GM06990 (cell line): Measurements from ENCODE around the gene AP3B2.

Source experiments
- DNase-seq: peaks from one replicate; pipeline ENCODE4 v3.0.0-alpha.2; 2011; ENCODE audit not compliant: insufficient read length; ENCODE audit errors: extremely low read depth
- H3K27me3 ChIP-seq: replicated peaks from 2 replicates; pipeline ENCODE4 v1.6.0; 2011; ENCODE audit warnings: low read length; ENCODE audit not compliant: control insufficient read depth, insufficient read depth
- H3K36me3 ChIP-seq: 2 replicates; pipeline ENCODE4 v1.5.1; 2011; ENCODE audit warnings: low read length; ENCODE audit not compliant: control insufficient read depth, insufficient read depth
- H3K4me3 ChIP-seq: replicated peaks from 2 replicates; pipeline ENCODE4 v1.5.1; 2011; ENCODE audit warnings: low read depth, mild to moderate bottlenecking, control low read depth, low read length
- TF ChIP-seq, protein P1 (sequence below): IDR thresholded peaks from 2 replicates; pipeline ENCODE4 v1.5.1; 2011; ENCODE audit warnings: low read length, control low read depth, mild to moderate bottlenecking, inconsistent platforms; ENCODE audit not compliant: insufficient read depth, poor library complexity, severe bottlenecking

Gene AP3B2

DNA sequence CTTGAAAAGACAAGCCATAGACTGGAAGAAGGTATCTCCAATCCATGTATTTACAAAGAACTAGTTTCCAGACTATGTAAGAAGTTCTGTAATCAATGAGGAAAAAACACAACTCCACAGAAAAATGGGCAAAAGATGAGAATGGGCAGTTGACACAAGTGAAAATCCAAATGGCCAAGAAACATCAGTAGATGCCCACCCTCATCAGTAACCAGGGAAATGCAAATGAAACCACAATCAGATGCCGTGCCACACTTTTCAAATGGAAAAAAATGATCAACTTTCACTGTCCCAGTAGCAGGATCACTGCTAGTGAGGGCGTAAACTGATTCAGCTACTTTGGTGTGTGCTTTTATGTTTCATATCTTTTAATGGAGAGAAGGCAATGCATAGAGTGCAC, 58.0 kb downstream of the AP3B2 start:
- Histone ChIP-seq H3K4me3 (no peak overlapping the region), H3K27me3 (no peaks in the 10 kb centered on the region), H3K36me3 (no peaks in the 10 kb centered on the region)
- TF ChIP-seq, protein P1, sequence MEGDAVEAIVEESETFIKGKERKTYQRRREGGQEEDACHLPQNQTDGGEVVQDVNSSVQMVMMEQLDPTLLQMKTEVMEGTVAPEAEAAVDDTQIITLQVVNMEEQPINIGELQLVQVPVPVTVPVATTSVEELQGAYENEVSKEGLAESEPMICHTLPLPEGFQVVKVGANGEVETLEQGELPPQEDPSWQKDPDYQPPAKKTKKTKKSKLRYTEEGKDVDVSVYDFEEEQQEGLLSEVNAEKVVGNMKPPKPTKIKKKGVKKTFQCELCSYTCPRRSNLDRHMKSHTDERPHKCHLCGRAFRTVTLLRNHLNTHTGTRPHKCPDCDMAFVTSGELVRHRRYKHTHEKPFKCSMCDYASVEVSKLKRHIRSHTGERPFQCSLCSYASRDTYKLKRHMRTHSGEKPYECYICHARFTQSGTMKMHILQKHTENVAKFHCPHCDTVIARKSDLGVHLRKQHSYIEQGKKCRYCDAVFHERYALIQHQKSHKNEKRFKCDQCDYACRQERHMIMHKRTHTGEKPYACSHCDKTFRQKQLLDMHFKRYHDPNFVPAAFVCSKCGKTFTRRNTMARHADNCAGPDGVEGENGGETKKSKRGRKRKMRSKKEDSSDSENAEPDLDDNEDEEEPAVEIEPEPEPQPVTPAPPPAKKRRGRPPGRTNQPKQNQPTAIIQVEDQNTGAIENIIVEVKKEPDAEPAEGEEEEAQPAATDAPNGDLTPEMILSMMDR: no peak
- no peak for DNase-seq

DNA sequence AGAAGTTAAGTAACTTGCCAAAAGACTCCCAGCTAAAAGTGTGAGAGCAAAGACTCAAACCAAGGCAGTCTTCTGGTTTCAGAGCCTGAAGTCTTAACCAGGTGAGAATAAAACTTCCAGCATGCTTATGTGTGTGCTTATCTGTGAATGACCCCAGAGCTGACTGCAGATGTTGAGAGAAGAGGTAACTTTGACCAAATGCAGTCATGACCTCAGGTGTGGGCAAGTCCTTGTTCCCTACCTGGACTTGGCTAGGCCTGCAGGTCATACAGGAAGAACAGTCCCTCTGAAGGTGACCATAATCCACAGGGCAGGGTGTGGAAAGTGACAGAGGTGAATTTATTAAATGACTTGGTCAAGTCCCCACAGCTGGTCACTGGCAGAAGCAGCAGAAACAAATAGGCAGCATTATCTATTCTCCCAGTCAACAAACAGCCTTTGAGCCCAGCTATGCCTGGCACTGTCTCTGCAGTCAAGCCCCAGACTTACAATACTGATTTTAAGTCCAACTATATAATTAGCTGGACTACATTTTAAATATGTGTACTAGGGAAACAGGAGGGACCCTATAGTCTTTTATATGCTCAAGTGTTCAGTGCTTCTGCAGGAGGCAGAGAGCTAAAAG, 59.5 kb downstream of the AP3B2 start:
- TF ChIP-seq, protein P1: no peak
- no peak overlapping the region for H3K4me3 ChIP-seq
- H3K36me3 ChIP-seq: no peaks in the 10 kb centered on the region
- DNase-seq: no peak
- H3K27me3 ChIP-seq: no peaks in the 10 kb centered on the region

DNA sequence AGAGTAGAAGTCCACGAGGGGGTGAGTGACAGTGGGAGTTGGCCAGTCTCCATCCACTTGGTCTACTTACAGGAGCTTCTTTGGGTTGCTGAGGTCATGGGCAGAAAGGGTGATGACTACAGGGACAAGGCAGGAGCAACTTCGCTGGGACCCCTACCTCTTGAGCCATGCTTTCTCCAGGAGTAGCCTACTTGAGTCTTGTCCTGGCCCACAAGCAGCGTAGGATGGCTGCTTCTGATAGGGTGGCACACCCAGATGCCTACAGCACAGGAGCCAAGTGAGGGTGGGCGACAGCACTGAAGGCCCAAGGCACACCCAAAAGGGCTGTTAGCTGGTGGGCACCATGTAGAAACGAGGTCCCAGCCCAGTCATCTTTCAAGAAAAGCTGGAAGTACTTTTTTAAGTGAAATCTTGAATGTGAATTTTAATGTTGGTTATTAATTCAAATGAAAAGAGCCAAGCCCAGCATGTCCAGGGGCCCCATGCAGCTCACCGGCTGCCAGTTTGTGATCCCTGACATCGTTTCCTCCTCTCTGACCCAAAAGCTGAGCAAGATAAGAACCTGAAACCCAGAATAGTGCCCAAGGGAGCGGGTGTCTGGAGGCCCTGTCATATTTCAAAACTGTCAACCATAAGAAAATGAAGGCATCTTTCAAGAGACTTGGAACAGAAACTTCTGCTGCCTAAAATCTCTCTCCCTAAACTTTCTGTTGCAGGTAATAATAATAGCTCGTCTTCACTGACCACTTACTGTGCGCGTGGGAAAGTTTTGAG, 60.3 kb downstream of the AP3B2 start:
- Histone ChIP-seq H3K4me3 (peak overlapping the region; percentile 5; the same call in 1 of the 2 replicates), H3K36me3 (no peaks in the 10 kb centered on the region), H3K27me3 (no peaks in the 10 kb centered on the region)
- TF ChIP-seq, protein P1: no peak
- DNase-seq: peak; percentile 21

DNA sequence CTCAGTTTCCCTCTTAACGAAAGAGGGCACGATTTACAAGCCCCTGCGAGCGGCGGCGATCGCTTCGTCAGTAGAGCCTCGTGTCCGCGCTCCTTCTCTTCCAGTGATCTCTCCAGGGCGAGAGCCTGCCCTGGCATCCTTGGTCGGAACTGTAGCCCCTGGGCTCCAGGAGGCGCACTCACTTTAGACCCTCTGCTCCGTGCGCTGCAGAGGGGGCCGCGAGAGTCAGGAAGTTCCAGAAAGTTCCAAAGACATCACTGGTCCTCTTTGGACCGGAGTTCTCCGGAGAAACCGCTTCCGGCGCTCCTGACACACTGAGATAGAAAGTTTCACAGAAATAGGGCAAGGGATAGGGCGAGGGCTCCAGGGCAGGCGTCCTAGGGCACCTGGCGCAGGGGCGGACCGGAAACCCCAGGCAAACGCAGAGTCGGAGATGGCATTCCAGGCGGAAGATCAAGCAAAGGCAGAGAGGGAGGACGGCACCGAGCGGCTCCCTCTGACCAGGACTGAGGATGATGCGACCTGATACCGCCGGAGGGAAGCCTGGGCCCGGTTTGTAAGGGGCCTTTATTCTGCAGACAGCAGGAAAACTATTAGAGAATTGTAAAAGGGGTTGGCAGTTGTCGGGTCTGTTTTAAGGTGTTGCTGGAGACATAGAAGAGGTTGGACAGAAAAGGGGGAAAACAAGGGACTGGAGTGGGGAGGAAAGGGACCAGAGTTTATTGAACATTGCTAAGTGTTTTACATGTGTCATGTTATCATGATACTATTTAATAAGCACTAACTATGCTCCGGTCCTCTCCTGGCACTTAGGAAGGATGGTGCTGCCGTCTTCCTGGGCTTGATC, 61.2 kb downstream of the AP3B2 start:
- H3K36me3 ChIP-seq: no peaks in the 10 kb centered on the region
- DNase-seq: no peak
- TF ChIP-seq, protein P1: no peak
- H3K27me3 ChIP-seq: no peaks in the 10 kb centered on the region
- H3K4me3 ChIP-seq: peak overlapping the region; percentile 66

DNA sequence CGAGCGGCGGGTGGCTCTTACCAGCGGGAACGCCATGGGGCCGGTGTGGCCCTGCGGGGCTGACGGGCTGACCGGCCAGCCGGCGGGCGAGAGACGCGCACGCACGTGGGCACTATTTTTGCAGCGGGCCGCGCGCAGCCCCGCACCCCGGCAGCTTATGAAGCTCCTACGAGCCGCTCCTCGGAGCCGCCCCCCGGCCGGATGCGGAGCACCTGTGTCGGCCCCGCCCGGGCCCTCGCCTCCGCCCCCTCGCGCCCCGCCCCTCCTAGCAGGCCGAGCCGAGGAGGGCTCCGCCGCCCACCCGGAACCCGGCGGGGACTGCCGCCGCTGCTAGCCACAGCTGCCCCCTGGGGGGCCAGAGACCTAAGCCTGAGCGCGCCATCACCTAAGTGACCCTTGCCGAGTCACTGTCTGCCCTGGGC, 61.8 kb downstream of the AP3B2 start:
- no peaks in the 10 kb centered on the region for H3K27me3 ChIP-seq
- TF ChIP-seq, protein P1: no peak
- H3K36me3 ChIP-seq: no peaks in the 10 kb centered on the region
- DNase-seq: peak; percentile 78
- peak overlapping the region; percentile 66 for H3K4me3 ChIP-seq
